Measurements from ENCODE around the gene TCAF1.

DNA sequence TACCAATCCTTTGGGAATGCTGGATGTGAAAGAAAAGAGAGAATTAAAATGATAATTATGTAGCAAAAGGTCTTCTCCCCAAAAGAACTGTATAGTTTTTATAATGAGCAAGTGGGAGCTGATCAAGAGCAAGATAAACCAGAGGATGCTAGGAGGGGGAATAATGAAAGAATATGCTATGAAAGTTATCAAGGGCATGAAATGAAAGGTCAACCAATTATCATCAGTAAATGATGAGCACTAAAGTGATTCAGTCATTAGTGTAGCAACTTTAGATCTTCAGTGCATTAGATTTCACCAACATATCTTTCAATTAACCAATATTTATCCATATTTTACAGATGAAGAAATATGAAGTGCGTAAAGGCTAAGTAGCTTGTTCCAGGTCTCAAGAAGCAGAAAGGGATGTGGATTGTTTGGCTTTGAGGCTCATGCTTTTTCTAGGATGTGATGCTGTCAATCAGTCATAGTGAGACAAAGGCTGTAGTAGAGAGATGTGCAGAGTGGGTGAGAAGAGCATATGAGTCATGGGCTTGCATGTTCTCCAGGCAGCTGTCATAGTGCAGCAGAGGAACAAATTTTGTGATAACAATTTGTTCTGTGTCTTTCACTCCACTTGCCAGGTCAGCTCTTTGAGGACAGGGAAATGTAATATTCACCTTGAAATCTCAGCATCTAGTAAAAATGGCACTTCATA lies 27.4 kb upstream of the TCAF1 start:
- TF ChIP-seq POLR2A (IDR thresholded peaks at IDR 0.05): no peak
- TF ChIP-seq, protein P1, sequence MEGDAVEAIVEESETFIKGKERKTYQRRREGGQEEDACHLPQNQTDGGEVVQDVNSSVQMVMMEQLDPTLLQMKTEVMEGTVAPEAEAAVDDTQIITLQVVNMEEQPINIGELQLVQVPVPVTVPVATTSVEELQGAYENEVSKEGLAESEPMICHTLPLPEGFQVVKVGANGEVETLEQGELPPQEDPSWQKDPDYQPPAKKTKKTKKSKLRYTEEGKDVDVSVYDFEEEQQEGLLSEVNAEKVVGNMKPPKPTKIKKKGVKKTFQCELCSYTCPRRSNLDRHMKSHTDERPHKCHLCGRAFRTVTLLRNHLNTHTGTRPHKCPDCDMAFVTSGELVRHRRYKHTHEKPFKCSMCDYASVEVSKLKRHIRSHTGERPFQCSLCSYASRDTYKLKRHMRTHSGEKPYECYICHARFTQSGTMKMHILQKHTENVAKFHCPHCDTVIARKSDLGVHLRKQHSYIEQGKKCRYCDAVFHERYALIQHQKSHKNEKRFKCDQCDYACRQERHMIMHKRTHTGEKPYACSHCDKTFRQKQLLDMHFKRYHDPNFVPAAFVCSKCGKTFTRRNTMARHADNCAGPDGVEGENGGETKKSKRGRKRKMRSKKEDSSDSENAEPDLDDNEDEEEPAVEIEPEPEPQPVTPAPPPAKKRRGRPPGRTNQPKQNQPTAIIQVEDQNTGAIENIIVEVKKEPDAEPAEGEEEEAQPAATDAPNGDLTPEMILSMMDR (IDR thresholded peaks at IDR 0.05): no peak
